ENCODE measurements around the gene FAM136A.

The FAM136A gene

DNA sequence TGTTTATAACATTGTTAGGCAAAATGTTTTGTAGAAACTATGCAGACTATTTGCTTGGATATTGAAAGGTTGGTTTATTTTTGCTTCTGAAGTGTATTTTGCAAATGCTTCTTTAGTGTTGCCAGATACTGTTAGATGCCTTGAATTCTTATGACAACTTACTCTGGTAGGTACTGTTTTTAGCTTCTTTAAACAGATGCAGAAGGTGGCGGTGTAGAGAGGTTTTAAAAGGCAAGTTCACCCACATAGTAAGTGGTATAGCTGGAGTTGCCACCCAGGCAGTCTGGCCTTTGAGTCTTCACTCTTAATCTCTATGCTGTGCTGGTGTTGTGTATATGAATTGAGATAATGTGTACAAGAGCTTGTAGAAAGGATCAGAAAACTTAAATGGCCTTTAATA, 40.4 kb downstream of the FAM136A start:
- no peak for DNase-seq (ENCODE audit: low read depth)
- TF ChIP-seq, protein P1, sequence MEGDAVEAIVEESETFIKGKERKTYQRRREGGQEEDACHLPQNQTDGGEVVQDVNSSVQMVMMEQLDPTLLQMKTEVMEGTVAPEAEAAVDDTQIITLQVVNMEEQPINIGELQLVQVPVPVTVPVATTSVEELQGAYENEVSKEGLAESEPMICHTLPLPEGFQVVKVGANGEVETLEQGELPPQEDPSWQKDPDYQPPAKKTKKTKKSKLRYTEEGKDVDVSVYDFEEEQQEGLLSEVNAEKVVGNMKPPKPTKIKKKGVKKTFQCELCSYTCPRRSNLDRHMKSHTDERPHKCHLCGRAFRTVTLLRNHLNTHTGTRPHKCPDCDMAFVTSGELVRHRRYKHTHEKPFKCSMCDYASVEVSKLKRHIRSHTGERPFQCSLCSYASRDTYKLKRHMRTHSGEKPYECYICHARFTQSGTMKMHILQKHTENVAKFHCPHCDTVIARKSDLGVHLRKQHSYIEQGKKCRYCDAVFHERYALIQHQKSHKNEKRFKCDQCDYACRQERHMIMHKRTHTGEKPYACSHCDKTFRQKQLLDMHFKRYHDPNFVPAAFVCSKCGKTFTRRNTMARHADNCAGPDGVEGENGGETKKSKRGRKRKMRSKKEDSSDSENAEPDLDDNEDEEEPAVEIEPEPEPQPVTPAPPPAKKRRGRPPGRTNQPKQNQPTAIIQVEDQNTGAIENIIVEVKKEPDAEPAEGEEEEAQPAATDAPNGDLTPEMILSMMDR (IDR thresholded peaks at IDR 0.05; ENCODE audit: control insufficient read depth, insufficient read depth, low read depth, low read length, missing control alignments): no peak
- H3K4me3 ChIP-seq (ENCODE audit: control insufficient read depth, low read depth, low read length): no peak overlapping the region

DNA sequence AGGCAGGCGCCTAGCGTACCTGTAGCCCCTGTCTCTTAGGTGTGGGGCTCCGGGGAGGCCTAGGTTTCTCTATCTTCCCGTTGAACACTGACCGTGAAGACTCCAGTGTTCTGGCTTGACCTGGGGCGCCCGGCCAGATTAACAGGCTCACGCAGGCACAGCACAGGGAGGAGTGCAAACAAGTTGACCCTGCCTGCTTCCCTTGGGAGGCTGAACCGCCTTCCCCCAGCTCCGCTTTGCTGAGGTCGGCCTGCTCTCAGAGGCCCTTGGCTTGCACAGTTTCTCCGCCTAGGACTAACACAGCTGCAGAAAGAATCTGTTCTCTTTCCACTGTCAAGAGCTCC, 43.4 kb downstream of the FAM136A start:
- peak overlapping the region; percentile 53 for H3K4me3 ChIP-seq (ENCODE audit: control insufficient read depth, low read depth, low read length)
- TF ChIP-seq, protein P1 (IDR thresholded peaks at IDR 0.05; ENCODE audit: control insufficient read depth, insufficient read depth, low read depth, low read length, missing control alignments): no peak
- no peak for DNase-seq (ENCODE audit: low read depth)

DNA sequence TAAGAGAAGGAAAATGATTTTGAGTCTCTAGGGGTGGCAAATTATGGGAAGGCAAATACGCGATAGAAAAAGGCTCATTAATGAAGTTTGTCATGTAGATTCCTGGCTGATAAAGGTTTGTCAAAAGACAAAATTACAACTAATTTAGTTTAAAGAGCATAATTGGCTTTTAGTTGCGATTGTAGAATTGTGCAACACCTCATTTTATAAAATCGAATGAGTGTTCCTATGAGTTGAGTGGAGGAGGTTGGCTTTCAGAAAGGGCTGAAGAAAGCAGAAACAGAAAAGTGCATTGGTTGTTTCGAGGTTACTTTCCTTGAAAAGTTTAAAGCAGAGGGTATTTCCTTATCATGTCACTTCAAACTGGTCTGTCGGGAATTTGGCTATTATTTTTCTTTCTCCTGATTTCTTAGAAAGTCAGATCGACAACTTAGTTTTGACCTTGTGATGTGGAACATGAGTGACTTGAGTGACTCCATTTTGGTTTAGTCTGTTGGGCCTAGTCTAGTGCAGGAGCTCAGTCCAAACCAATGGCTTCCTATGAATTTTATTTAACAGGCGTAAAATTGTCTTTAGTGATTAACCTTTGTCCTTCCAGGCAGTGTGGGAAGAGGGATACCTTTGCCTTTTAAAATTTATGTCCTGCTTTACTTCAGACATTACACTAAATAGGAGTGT, 46.1 kb downstream of the FAM136A start:
- TF ChIP-seq, protein P1 (IDR thresholded peaks at IDR 0.05; ENCODE audit: control insufficient read depth, insufficient read depth, low read depth, low read length, missing control alignments): no peak
- no peak overlapping the region for H3K4me3 ChIP-seq (ENCODE audit: control insufficient read depth, low read depth, low read length)

DNA sequence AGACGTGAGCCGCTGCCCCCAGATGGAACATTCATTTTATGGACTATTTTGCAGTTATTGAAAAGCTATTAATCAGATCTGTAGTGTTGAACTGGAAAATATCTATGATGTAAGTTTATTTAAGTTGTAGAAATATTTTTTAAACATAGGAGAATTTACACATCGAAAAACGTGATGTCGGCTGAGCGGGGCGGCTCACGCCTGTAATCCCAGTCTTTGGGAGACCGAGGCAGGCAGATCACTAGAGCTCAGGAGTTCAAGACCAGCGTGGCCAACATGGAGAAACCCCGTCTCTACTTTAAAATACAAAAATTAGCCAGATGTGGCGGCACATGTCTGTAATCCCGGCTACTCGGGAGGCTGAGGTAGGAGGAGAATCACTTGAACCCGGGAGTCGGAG, 51.4 kb downstream of the FAM136A start:
- TF ChIP-seq, protein P1 (IDR thresholded peaks at IDR 0.05; ENCODE audit: control insufficient read depth, insufficient read depth, low read depth, low read length, missing control alignments): no peak
- H3K4me3 ChIP-seq (ENCODE audit: control insufficient read depth, low read depth, low read length): no peak overlapping the region
- DNase-seq (ENCODE audit: low read depth): no peak

More for the DNA sequence above, 46.1 kb downstream of the FAM136A start:
- no peak for DNase-seq (ENCODE audit: low read depth)

DNA sequence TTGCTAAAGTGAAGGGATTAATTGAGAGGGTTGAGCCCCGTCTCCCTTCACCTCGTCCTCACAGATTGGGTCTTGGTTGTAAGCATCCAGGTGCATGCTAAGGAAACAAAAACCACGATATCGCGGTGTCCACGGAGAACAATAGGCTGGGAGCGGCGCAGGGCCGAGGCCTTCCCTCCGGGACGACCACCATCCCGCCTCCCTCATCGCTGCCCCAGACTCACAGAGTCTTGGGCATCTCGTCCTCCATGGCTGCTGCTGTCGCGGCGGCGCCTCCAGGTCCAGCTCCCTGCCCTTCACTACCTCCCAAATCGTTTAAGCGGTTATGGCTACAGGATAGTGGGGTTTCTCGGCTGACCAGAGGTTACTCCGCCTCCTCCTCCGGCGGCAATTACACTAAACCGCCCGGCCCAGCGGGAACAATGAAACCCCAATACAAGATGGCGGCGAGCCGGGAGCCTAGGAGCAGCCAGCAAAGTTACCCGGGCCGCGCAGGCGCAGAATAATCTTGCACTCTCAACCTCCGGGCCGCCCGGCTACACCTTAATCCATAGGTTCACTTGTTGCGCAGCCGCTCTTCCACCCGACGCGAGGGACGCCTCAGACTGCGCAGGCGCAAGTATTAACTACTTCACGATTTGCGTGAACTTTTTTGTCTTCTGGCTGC, 53.6 kb downstream of the FAM136A start, which contains the start of gene TIA1:
TIA1 (minus strand) TSS at position 448 of the 667 bp plus-strand sequence; CDS start at position 250, 198 bp downstream.
- TF ChIP-seq, protein P1 (IDR thresholded peaks at IDR 0.05; ENCODE audit: control insufficient read depth, insufficient read depth, low read depth, low read length, missing control alignments): no peak
- H3K4me3 ChIP-seq (ENCODE audit: control insufficient read depth, low read depth, low read length): peak within 1 kb of the TSS; percentile 75
- peak; percentile 90 for DNase-seq (ENCODE audit: low read depth)

DNA sequence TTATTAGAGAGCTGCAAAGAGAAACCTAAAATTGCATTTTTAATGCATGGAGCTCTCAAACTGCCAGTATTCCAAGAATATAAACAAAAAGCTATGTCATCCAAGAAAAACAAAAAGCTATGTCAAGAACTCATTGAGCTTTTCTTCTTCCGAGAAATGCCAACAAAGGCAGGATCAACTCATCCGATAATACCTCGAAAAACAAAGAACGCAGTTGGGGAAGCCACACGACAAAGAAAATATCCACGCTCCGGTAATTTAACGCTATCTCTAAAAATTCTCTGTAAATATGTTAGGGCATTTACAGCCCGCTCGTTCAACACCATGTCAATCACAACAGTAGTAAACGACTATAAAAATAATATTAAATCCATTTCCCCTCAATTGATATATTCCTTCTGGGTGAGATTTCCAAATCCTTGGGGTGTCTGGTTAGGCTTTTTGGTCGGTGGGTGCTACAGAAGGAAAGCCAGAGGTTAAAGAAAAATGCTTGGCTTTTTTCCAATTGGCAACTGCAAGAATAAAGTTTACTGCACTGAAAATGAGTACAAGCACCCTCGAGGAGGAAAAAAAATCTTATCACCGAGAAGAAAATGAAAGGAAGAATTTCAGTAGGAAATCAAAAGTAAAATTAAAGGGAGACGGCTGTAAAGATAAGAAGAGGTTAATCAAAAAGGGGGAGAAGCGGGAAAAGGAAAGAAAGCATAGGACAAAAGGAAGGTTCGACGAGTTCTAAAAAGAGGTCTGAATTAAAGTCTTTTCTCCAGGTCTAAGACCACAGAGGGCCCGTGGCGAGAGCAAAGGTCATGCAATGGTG, 54.3 kb downstream of the FAM136A start:
- TF ChIP-seq, protein P1 (IDR thresholded peaks at IDR 0.05; ENCODE audit: control insufficient read depth, insufficient read depth, low read depth, low read length, missing control alignments): no peak
- peak overlapping the region; percentile 75 for H3K4me3 ChIP-seq (ENCODE audit: control insufficient read depth, low read depth, low read length)
- no peak for DNase-seq (ENCODE audit: low read depth)

Data from AG09309 (cell line).